ENCODE measurements around the gene ERC2. TPM values are rescaled to one million over a fixed set of nuclear protein-coding genes. Genes with fewer than 3 reads are reported as not detected.

Gene ERC2
- total RNA-seq, 2 experiments from 2014 or later, result not detected

GRCh38 chr3:55802816-55803215, 665.5 kb downstream of the ERC2 start:
- TF ChIP-seq EZH2phosphoT487 (IDR thresholded peaks at IDR 0.05; ENCODE audit: borderline replicate concordance, low read depth, low read length) (no peak), CTCF (conservative IDR thresholded peaks at IDR 0.05; ENCODE audit: low read length) (no peak)
- BruUV-seq (replicated peaks), result no TSS peak
- Histone ChIP-seq H3K79me2 (ENCODE audit: insufficient read depth, low read depth, low read length) (no peaks in the 10 kb centered on the region), H3K4me3 (ENCODE audit: low read depth, low read length, poor library complexity, severe bottlenecking) (no peak overlapping the region), H3K9me2 (ENCODE audit: insufficient read depth, low read length) (no peaks in the 10 kb centered on the region), H3K36me3 (ENCODE audit: insufficient read depth, low read length) (no peaks in the 10 kb centered on the region), H2AFZ (ENCODE audit: low read length) (no peak overlapping the region), H3K4me1 (ENCODE audit: insufficient read depth, low read length, poor library complexity, severe bottlenecking) (peaks cover 4% of the 10 kb centered on the region), H3K9me3 (ENCODE audit: low read length) (no peaks in the 10 kb centered on the region), H3K4me2 (ENCODE audit: low read length) (no peak overlapping the region), H4K20me1 (ENCODE audit: insufficient read depth, low read length) (no peaks in the 10 kb centered on the region), H3K27ac (ENCODE audit: low read depth, low read length, poor library complexity, severe bottlenecking) (no peak overlapping the region)
- intact Hi-C loops (cut with micrococcal nuclease; ENCODE audit: unreplicated experiment), result no loop called here
- CTCF ChIA-PET (ENCODE audit: unreplicated experiment), result no interaction called here
- POLR2A ChIA-PET, result interaction anchor here (0.6 kb wide), 1 partner anchor 695 kb away, joined by 3 read pairs; no protein-coding TSS in a partner anchor
- DNase-seq (ENCODE audit: low spot score), result no peak

GRCh38 chr3:55801676-55802075, 666.6 kb downstream of the ERC2 start:
- intact Hi-C loops (cut with micrococcal nuclease; ENCODE audit: unreplicated experiment), result no loop called here
- Histone ChIP-seq H3K27ac (ENCODE audit: low read depth, low read length, poor library complexity, severe bottlenecking) (no peak overlapping the region), H4K20me1 (ENCODE audit: insufficient read depth, low read length) (no peaks in the 10 kb centered on the region), H3K4me1 (ENCODE audit: insufficient read depth, low read length, poor library complexity, severe bottlenecking) (peaks cover 4% of the 10 kb centered on the region), H3K9me2 (ENCODE audit: insufficient read depth, low read length) (no peaks in the 10 kb centered on the region), H3K36me3 (ENCODE audit: insufficient read depth, low read length) (no peaks in the 10 kb centered on the region), H3K4me3 (ENCODE audit: low read depth, low read length, poor library complexity, severe bottlenecking) (no peak overlapping the region), H3K79me2 (ENCODE audit: insufficient read depth, low read depth, low read length) (no peaks in the 10 kb centered on the region), H3K9me3 (ENCODE audit: low read length) (no peaks in the 10 kb centered on the region), H2AFZ (ENCODE audit: low read length) (no peak overlapping the region), H3K4me2 (ENCODE audit: low read length) (no peak overlapping the region)
- no TSS peak for BruUV-seq (replicated peaks)
- POLR2A ChIA-PET, result no interaction called here
- CTCF ChIA-PET (ENCODE audit: unreplicated experiment), result no interaction called here
- TF ChIP-seq CTCF (conservative IDR thresholded peaks at IDR 0.05; ENCODE audit: low read length) (no peak), EZH2phosphoT487 (IDR thresholded peaks at IDR 0.05; ENCODE audit: borderline replicate concordance, low read depth, low read length) (no peak)
- DNase-seq (ENCODE audit: low spot score), result no peak

GRCh38 chr3:55801068-55801467, 667.2 kb downstream of the ERC2 start:
- Histone ChIP-seq H3K27ac (ENCODE audit: low read depth, low read length, poor library complexity, severe bottlenecking) (no peak overlapping the region), H3K9me3 (ENCODE audit: low read length) (no peaks in the 10 kb centered on the region), H4K20me1 (ENCODE audit: insufficient read depth, low read length) (no peaks in the 10 kb centered on the region), H3K4me1 (ENCODE audit: insufficient read depth, low read length, poor library complexity, severe bottlenecking) (peaks cover 4% of the 10 kb centered on the region), H3K79me2 (ENCODE audit: insufficient read depth, low read depth, low read length) (no peaks in the 10 kb centered on the region), H2AFZ (ENCODE audit: low read length) (no peak overlapping the region), H3K4me3 (ENCODE audit: low read depth, low read length, poor library complexity, severe bottlenecking) (no peak overlapping the region), H3K9me2 (ENCODE audit: insufficient read depth, low read length) (no peaks in the 10 kb centered on the region), H3K36me3 (ENCODE audit: insufficient read depth, low read length) (no peaks in the 10 kb centered on the region), H3K4me2 (ENCODE audit: low read length) (no peak overlapping the region)
- TF ChIP-seq CTCF (conservative IDR thresholded peaks at IDR 0.05; ENCODE audit: low read length) (no peak), EZH2phosphoT487 (IDR thresholded peaks at IDR 0.05; ENCODE audit: borderline replicate concordance, low read depth, low read length) (no peak)
- POLR2A ChIA-PET, result no interaction called here
- CTCF ChIA-PET (ENCODE audit: unreplicated experiment), result no interaction called here
- DNase-seq (ENCODE audit: low spot score), result no peak
- no TSS peak for BruUV-seq (replicated peaks)
- intact Hi-C loops (cut with micrococcal nuclease; ENCODE audit: unreplicated experiment), result no loop called here

All from OCI-LY7 (cell line).